Measurements from ENCODE around the gene KATNAL2.
A peak's percentile ranks its signal among the peaks of the same experiment; 100 is the strongest.

The KATNAL2 gene

GRCh38 chr18:47120428-47120827 lies 203.0 kb downstream of the KATNAL2 start:
- DNase-seq, result no peak

GRCh38 chr18:47121146-47121545 lies 203.7 kb downstream of the KATNAL2 start:
- no peak for DNase-seq

- DNase-seq, result no peak
Observed at GRCh38 chr18:47141289-47141688, 223.9 kb downstream of the KATNAL2 start.

GRCh38 chr18:47143153-47143552 lies 225.8 kb downstream of the KATNAL2 start:
- no peak for DNase-seq

- DNase-seq, result no peak
Observed at GRCh38 chr18:47143899-47144485, 226.6 kb downstream of the KATNAL2 start.

GRCh38 chr18:47146206-47146605 lies 228.8 kb downstream of the KATNAL2 start:
- no peak for DNase-seq

- no peak for DNase-seq
Observed at GRCh38 chr18:47149457-47150028, 232.1 kb downstream of the KATNAL2 start.

- DNase-seq, result peak; percentile 52
Observed at GRCh38 chr18:47150029-47150823, 232.8 kb downstream of the KATNAL2 start, which contains the start of gene HDHD2. Gene HDHD2, minus strand, starts transcription at chr18:47150500. Its CDS starts 14,061 bp downstream, at chr18:47136439.

- DNase-seq, result no peak
Observed at GRCh38 chr18:47150824-47151366, 233.5 kb downstream of the KATNAL2 start.

GRCh38 chr18:47151439-47151838 lies 234.0 kb downstream of the KATNAL2 start:
- DNase-seq, result no peak
